H9 (cell line): ENCODE data around the gene SERPIND1. TPM values are rescaled to one million over a fixed set of nuclear protein-coding genes. Genes with fewer than 3 reads are reported as not detected.

ENCODE experiments used
- DNase-seq: peaks from one replicate; pipeline ENCODE4 v3.0.0-alpha.2; 2017
- H2AFZ ChIP-seq: one replicate; pipeline ENCODE4 v1.6.1; 2013; ENCODE audit warnings: mild to moderate bottlenecking, low read length, control low read depth, moderate library complexity
- H2AK5ac ChIP-seq: 2 replicates; pipeline ENCODE4 v1.6.1; 2013; ENCODE audit warnings: low read length, control low read depth, mixed read lengths; ENCODE audit not compliant: insufficient read length
- H2BK120ac ChIP-seq: one replicate; pipeline ENCODE4 v1.6.1; 2013; ENCODE audit warnings: low read depth, mild to moderate bottlenecking, low read length, control low read depth, inconsistent platforms; ENCODE audit not compliant: poor library complexity, severe bottlenecking
- H2BK12ac ChIP-seq: 2 replicates; pipeline ENCODE4 v1.6.1; 2013; ENCODE audit warnings: low read length, control low read depth, mixed read lengths, low read depth; ENCODE audit not compliant: insufficient read length
- H2BK15ac ChIP-seq: 2 replicates; pipeline ENCODE4 v1.6.1; 2013; ENCODE audit warnings: low read depth, low read length, control low read depth
- H2BK20ac ChIP-seq: one replicate; pipeline ENCODE4 v1.6.1; 2013; ENCODE audit warnings: low read depth, mild to moderate bottlenecking, low read length, control low read depth, inconsistent platforms; ENCODE audit not compliant: poor library complexity, severe bottlenecking
- H2BK5ac ChIP-seq: 2 replicates; pipeline ENCODE4 v1.6.1; 2013; ENCODE audit warnings: low read length, control low read depth, mixed read lengths; ENCODE audit not compliant: insufficient read length
- H3K14ac ChIP-seq: 2 replicates; pipeline ENCODE4 v1.6.1; 2013; ENCODE audit warnings: low read length, control low read depth; ENCODE audit not compliant: insufficient read depth
- H3K18ac ChIP-seq: 2 replicates; pipeline ENCODE4 v1.6.1; 2013; ENCODE audit warnings: low read depth, mild to moderate bottlenecking, mixed read lengths, low read length, control low read depth; ENCODE audit not compliant: insufficient read length
- H3K23ac ChIP-seq: 2 replicates; pipeline ENCODE4 v1.6.1; 2013; ENCODE audit warnings: low read length, control low read depth, mixed read lengths, low read depth; ENCODE audit not compliant: insufficient read length
- H3K23me2 ChIP-seq: 2 replicates; pipeline ENCODE4 v1.6.1; 2013; ENCODE audit warnings: low read depth, mild to moderate bottlenecking, mixed read lengths, low read length, control low read depth; ENCODE audit not compliant: insufficient read length, poor library complexity, severe bottlenecking
- H3K27ac ChIP-seq: 2 replicates; pipeline ENCODE4 v1.5.1; 2013; ENCODE audit warnings: low read length, control low read depth, mixed read lengths, low read depth; ENCODE audit not compliant: insufficient read length
- H3K27me3 ChIP-seq: 2 replicates; pipeline ENCODE4 v1.6.1; 2013; ENCODE audit warnings: low read length, control low read depth, inconsistent platforms; ENCODE audit not compliant: insufficient read depth
- H3K4ac ChIP-seq: 2 replicates; pipeline ENCODE4 v1.6.1; 2013; ENCODE audit warnings: low read depth, mild to moderate bottlenecking, control low read depth, inconsistent platforms, low read length, moderate library complexity
- H3K4me1 ChIP-seq: 2 replicates; pipeline ENCODE4 v1.6.1; 2013; ENCODE audit warnings: low read length, control low read depth, inconsistent platforms; ENCODE audit not compliant: insufficient read depth
- H3K4me2 ChIP-seq: 2 replicates; pipeline ENCODE4 v1.6.1; 2013; ENCODE audit warnings: low read length, control low read depth, mixed read lengths; ENCODE audit not compliant: insufficient read length, insufficient read depth
- H3K56ac ChIP-seq: 2 replicates; pipeline ENCODE4 v1.6.1; 2013; ENCODE audit warnings: low read depth, mild to moderate bottlenecking, mixed read lengths, low read length, control low read depth; ENCODE audit not compliant: insufficient read length
- H3K79me1 ChIP-seq: 2 replicates; pipeline ENCODE4 v1.6.1; 2013; ENCODE audit warnings: low read depth, mild to moderate bottlenecking, moderate library complexity, low read length, control low read depth, inconsistent platforms; ENCODE audit not compliant: insufficient read depth, poor library complexity, severe bottlenecking
- H3K79me2 ChIP-seq: 2 replicates; pipeline ENCODE4 v1.6.1; 2013; ENCODE audit warnings: low read length, control low read depth, inconsistent platforms; ENCODE audit not compliant: insufficient read depth
- H3K9ac ChIP-seq: 2 replicates; pipeline ENCODE4 v1.6.1; 2013; ENCODE audit warnings: low read length, control low read depth, mixed read lengths; ENCODE audit not compliant: insufficient read length; ENCODE audit errors: extremely low read depth
- H3K9me3 ChIP-seq: one replicate; pipeline ENCODE4 v1.6.1; 2013; ENCODE audit warnings: low read depth, low read length, inconsistent platforms; ENCODE audit not compliant: control insufficient read depth
- H3T11ph ChIP-seq: one replicate; pipeline ENCODE4 v1.6.1; 2013; ENCODE audit warnings: mild to moderate bottlenecking, low read length, control low read depth, inconsistent platforms
- H4K20me1 ChIP-seq: one replicate; pipeline ENCODE4 v1.6.1; 2013; ENCODE audit not compliant: control insufficient read depth, insufficient read length, insufficient read depth
- H4K5ac ChIP-seq: 2 replicates; pipeline ENCODE4 v1.6.1; 2013; ENCODE audit warnings: low read depth, mild to moderate bottlenecking, mixed read lengths, low read length, control low read depth; ENCODE audit not compliant: insufficient read length
- H4K8ac ChIP-seq: replicated peaks from 2 replicates; pipeline ENCODE4 v1.6.1; 2013; ENCODE audit warnings: low read length, control low read depth, mixed read lengths, low read depth; ENCODE audit not compliant: insufficient read length
- H4K91ac ChIP-seq: 2 replicates; pipeline ENCODE4 v1.6.1; 2013; ENCODE audit warnings: low read depth, mild to moderate bottlenecking, moderate library complexity, mixed read lengths, low read length, control low read depth; ENCODE audit not compliant: insufficient read length
- H3K27ac Mint-ChIP-seq, 3 experiments: 2 replicates in 2 of 3; 3 replicates in 1 of 3; pipeline ENCODE4 v1.8.0; 2020 to 2021; ENCODE audit warnings: mixed read lengths in 3 of 3, mild to moderate bottlenecking in 1 of 3, moderate library complexity in 1 of 3
- H3K27me3 Mint-ChIP-seq: 2 replicates; pipeline ENCODE4 v1.8.0; 2021; ENCODE audit warnings: low read depth, mild to moderate bottlenecking, moderate library complexity, mixed read lengths
- H3K36me3 Mint-ChIP-seq, 3 experiments: 2 replicates in 2 of 3; 3 replicates in 1 of 3; pipeline ENCODE4 v1.8.0; 2020 to 2021; ENCODE audit warnings: low read depth in 3 of 3, mixed read lengths in 3 of 3; ENCODE audit not compliant: insufficient read depth in 1 of 3
- H3K4me1 Mint-ChIP-seq, 2 experiments: 2 replicates each; pipeline ENCODE4 v1.8.0; 2020; ENCODE audit warnings: mixed read lengths in 2 of 2
- H3K4me3 Mint-ChIP-seq, 2 experiments: 2 replicates in 1 of 2; 3 replicates in 1 of 2; pipeline ENCODE4 v1.8.0; 2020 to 2021; ENCODE audit warnings: mild to moderate bottlenecking in 2 of 2, mixed read lengths in 2 of 2, moderate library complexity in 1 of 2
- H3K9me3 Mint-ChIP-seq, 2 experiments: 2 replicates in 1 of 2; 3 replicates in 1 of 2; pipeline ENCODE4 v1.8.0; 2020; ENCODE audit warnings: mild to moderate bottlenecking in 2 of 2, mixed read lengths in 2 of 2, moderate library complexity in 1 of 2
- CTCF ChIP-seq: fragments of 200-600 bp; sonication (generic); conservative IDR thresholded peaks from 3 replicates; pipeline ENCODE4 v1.8.0; 2021; ENCODE audit warnings: antibody characterized with exemption, mild to moderate bottlenecking
- WGBS: extraction: QIAGEN DNeasy Blood & Tissue Kit; methylation state at CpG from one replicate; pipeline ENCODE4 v1.1.7; 2013; ENCODE audit warnings: missing lambda C conversion rate, low lambda C conversion rate, mixed read lengths; ENCODE audit not compliant: insufficient read length; ENCODE audit errors: extremely low coverage; 5-methylcytosine and 5-hydroxymethylcytosine counted together
- total RNA-seq: library from RNA; stranded (reverse); gene quantifications from 2 replicates; pipeline ENCODE4 v1.2.1, GENCODE V29; 2021

SERPIND1 gene
- total RNA-seq, 1 experiment from 2014 or later = not detected

- Histone ChIP-seq H4K8ac (no peak overlapping the region), H3K9ac (no peak overlapping the region), H3K23me2 (no peaks in the 10 kb centered on the region), H4K20me1 (no peaks in the 10 kb centered on the region), H3K79me2 (no peaks in the 10 kb centered on the region), H3K56ac (no peak overlapping the region), H3K9me3 (no peaks in the 10 kb centered on the region), H2AFZ (no peak overlapping the region), H3K27ac (no peak overlapping the region), H3K27me3 (no peaks in the 10 kb centered on the region), H2BK12ac (no peak overlapping the region), H2BK15ac (no peak overlapping the region), H2BK20ac (no peak overlapping the region), H2BK120ac (no peak overlapping the region), H3K4me1 (no peaks in the 10 kb centered on the region; the same call in none of the 2 replicates), H4K5ac (no peak overlapping the region), H2AK5ac (no peak overlapping the region), H4K91ac (no peak overlapping the region), H3T11ph (no peak overlapping the region), H3K4ac (no peak overlapping the region), H3K23ac (no peak overlapping the region), H3K4me2 (no peak overlapping the region), H3K18ac (no peak overlapping the region), H3K79me1 (no peaks in the 10 kb centered on the region), H3K14ac (no peak overlapping the region), H2BK5ac (no peak overlapping the region)
- H3K9me3 Mint-ChIP-seq = no peaks in the 10 kb centered on the region
- no CpG with 5 or more reads among the region's 14 CpGs for WGBS
- peaks cover 21 to 26% of the 10 kb centered on the region in 2 experiments for H3K4me1 Mint-ChIP-seq
- TF ChIP-seq CTCF = peak; percentile 81
- peak; percentile 51 for DNase-seq
- no peak overlapping the region for H3K4me3 Mint-ChIP-seq
- H3K27me3 Mint-ChIP-seq = no peaks in the 10 kb centered on the region
- H3K36me3 Mint-ChIP-seq = peaks cover 0 to 3% (median 1%) of the 10 kb centered on the region in 3 experiments; a peak in 1 of 7 replicates
- H3K27ac Mint-ChIP-seq = no peak overlapping the region
These were observed 10.2 kb downstream of the SERPIND1 start for GRCh38 chr22:20783844-20784723.
